ENCODE measurements around the gene ADGRV1. TPM values are rescaled to one million over a fixed set of nuclear protein-coding genes. Genes with fewer than 3 reads are reported as not detected.

ADGRV1 gene
- polyA plus RNA-seq, 3 donors: 8.4 to 12.8 (median 12.4) TPM

- no peak for DNase-seq (ENCODE audit: extremely low read depth in 1 of 11, low read depth in 9 of 11, low spot score in 4 of 11)
These were observed 585.2 kb downstream of the ADGRV1 start for GRCh38 chr5:91143840-91144239.

DNA sequence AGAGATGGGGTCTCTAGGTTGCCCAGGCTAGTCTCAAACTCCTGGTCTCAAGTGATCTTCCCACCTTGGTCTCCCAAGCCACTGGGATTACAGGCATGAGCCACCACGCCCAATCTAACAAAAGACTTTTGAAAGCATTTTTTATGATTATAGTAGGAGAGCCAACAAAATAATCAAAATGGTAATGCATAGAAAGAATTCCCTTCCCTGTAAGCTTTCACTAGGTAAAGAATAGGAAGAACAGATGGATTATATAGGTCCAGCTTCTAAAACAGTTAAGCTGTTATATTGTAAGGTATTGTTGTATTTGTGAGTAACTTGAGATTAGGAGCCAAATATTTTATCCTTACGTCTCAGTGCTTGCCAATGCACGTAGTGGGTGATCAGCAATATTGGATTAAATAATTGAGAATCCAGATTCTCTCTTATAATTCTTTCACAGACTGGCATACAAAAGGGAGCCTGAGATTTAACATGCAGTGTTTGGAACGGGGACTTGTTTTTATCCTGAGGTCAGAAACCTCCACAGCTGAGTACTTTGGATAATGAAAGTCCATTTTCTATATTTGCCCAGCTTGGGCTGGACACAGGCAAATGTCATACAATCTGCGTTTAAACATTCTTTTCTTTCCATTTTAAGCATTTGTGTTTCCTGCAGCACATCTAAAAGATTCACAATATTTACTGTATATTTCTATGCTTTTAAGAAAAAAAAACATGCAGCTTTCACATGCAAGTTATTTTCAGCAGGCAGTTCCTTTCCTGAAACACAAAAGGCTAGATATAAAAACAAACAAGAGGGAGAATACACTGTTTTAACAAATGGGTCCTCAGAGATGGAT is 586.1 kb downstream of the ADGRV1 start:
- DNase-seq (ENCODE audit: extremely low read depth in 1 of 11, low read depth in 9 of 11, low spot score in 4 of 11): no peak

DNA sequence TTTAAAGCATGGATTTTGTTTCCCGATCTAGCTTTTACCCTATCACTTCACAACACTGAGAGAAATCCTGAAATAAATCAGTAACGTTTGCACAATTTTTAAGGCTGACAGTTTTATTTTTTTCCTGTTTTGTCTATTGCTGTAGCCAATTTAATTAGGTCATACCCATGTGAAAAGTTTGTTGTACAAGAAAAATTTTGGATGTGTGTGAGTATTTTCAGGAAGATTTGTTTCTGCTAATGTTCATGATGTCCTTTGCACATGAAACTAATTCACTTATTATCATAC is 586.7 kb downstream of the ADGRV1 start:
- peak in 2 of 11 donors; percentile 23 to 29 for DNase-seq (ENCODE audit: extremely low read depth in 1 of 11, low read depth in 9 of 11, low spot score in 4 of 11)

GRCh38 chr5:91146230-91146629 is 587.6 kb downstream of the ADGRV1 start:
- DNase-seq (ENCODE audit: extremely low read depth in 1 of 11, low read depth in 9 of 11, low spot score in 4 of 11): no peak

DNA sequence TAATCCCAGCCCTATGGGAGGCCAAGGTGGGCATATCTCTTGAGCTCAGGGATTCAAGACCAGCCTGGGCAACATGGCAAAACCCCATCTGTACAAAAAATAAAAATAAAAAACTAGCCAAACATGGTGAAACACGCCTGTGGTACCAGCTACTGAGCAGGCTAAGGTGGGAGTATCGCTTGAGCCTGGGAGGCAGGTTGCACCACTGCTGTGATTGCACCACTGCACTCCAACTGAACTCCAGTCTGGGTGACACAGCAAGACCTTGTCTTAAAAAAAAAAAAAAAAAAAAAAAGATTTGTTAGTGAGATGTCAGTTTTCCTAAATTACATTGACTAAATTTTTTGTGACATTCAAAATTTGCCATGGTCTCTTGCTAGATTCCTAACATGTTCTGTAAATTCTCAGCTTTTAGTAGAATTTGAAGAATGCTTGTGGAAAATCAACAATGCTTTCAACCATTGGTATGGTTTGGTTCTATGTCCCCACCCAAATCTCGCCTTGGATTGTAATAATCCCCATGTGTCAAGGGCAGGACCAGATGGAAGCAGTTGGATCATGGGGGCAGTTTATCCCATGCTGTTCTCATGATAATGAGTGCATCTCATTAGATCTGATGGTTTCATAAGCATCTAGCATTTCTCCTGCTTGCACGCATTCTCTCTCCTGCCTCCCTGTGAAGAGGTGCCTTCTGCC is 588.5 kb downstream of the ADGRV1 start:
- DNase-seq (ENCODE audit: extremely low read depth in 1 of 11, low read depth in 9 of 11, low spot score in 4 of 11): no peak

- DNase-seq (ENCODE audit: extremely low read depth in 1 of 11, low read depth in 9 of 11, low spot score in 4 of 11): no peak
These were observed 591.6 kb downstream of the ADGRV1 start for GRCh38 chr5:91150234-91150633.

DNA sequence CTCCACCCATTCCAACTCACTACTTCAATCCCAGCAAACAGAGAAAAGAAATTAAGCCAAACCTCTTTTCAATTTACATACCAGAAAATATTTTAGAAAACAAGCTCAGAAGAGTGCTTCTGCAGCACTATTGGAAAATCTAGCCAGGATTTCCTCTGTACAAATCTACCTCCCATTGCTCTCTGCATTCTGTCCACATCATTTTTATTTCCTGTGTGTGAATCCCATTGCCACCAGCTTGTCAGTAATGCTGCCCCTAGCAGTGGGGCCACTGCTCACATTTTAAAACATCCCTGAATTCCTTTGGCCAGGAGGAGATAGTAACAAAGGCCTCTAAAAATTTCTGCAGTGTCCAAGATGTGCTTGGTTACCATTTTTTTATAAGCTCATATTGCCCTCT is 592.0 kb downstream of the ADGRV1 start:
- no peak for DNase-seq (ENCODE audit: extremely low read depth in 1 of 11, low read depth in 9 of 11, low spot score in 4 of 11)

DNA sequence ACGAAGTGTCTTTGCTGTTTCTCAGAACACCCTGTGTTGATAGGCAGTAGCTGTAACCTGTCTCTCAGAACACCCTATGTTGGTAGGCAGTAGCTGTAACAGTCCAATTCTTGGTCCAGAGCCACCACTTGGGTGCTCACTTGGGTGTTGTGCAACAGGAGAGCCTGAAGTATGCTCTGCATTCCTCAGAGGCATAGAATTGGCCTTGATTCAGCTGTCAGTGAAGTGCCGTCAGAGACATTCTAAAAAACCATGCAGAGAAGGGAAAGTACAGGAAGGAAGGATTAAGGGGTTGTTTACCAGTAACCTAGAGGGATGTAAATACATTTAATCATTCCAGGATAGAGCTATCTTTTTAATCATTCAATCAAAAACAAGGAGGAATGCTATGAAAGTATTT is 593.4 kb downstream of the ADGRV1 start:
- no peak for DNase-seq (ENCODE audit: extremely low read depth in 1 of 11, low read depth in 9 of 11, low spot score in 4 of 11)

DNA sequence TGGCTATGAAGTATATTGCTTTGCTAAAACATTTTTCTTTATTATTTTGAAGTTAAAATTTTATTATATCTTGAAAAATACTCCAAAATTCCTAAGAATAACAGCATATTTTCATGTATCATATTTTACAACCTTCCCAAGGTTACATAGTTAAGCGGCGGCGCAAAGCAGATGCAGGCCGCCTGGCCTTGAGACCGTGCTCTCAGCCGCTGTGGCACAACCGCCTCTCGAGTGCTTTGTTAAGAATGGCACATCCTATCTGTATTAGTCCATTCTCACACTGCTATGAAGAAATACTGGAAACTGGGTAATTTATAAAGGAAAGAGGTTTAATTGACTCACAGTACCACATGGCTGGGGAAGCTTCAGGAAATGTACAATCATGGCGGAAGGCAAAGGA is 595.7 kb downstream of the ADGRV1 start:
- no peak for DNase-seq (ENCODE audit: extremely low read depth in 1 of 11, low read depth in 9 of 11, low spot score in 4 of 11)

DNA sequence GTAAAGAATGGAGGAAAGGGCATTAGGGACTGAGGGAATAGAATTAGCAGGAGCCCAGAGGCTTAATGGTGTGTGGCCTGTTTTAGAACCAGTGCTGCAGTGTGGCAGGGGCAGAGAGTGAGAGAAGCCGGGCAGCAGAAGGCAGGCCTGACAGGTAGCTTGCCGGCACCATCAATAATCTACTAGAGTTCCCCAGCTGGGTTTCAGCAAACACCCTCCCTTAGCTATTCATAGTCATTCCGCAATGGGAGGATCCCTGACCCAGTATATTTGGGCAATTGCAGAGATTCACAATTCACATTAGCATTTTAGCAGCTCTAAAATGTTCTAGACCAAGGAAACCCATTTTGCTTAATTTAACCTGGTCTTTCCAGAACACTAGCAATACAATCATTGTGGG is 596.7 kb downstream of the ADGRV1 start:
- no peak for DNase-seq (ENCODE audit: extremely low read depth in 1 of 11, low read depth in 9 of 11, low spot score in 4 of 11)

DNA sequence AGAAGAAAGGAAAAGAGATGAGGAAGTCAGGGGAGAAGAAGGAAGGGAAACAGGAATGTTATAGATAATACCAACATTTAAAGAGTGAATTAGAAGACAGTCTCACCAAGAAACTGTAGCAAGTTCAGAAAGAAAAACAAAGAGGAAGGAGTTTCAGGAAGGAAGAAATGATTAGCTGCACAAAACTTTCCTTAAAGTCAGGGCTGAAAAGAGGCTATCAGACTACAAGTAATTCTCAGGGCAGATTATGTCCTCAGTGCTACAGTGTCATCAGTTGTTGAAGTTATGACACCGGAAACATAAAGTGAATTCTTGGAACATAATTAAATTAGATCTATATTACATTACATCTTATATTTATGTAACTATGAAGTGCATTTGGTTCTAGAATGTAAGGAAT is 597.6 kb downstream of the ADGRV1 start:
- DNase-seq (ENCODE audit: extremely low read depth in 1 of 11, low read depth in 9 of 11, low spot score in 4 of 11): no peak

- no peak for DNase-seq (ENCODE audit: extremely low read depth in 1 of 11, low read depth in 9 of 11, low spot score in 4 of 11)
These were observed 599.4 kb downstream of the ADGRV1 start for GRCh38 chr5:91158011-91158410.

- no peak for DNase-seq (ENCODE audit: extremely low read depth in 1 of 11, low read depth in 9 of 11, low spot score in 4 of 11)
These were observed 601.0 kb downstream of the ADGRV1 start for GRCh38 chr5:91159647-91160046.

GRCh38 chr5:91160714-91161285 is 602.2 kb downstream of the ADGRV1 start:
- no peak for DNase-seq (ENCODE audit: extremely low read depth in 1 of 11, low read depth in 9 of 11, low spot score in 4 of 11)

DNA sequence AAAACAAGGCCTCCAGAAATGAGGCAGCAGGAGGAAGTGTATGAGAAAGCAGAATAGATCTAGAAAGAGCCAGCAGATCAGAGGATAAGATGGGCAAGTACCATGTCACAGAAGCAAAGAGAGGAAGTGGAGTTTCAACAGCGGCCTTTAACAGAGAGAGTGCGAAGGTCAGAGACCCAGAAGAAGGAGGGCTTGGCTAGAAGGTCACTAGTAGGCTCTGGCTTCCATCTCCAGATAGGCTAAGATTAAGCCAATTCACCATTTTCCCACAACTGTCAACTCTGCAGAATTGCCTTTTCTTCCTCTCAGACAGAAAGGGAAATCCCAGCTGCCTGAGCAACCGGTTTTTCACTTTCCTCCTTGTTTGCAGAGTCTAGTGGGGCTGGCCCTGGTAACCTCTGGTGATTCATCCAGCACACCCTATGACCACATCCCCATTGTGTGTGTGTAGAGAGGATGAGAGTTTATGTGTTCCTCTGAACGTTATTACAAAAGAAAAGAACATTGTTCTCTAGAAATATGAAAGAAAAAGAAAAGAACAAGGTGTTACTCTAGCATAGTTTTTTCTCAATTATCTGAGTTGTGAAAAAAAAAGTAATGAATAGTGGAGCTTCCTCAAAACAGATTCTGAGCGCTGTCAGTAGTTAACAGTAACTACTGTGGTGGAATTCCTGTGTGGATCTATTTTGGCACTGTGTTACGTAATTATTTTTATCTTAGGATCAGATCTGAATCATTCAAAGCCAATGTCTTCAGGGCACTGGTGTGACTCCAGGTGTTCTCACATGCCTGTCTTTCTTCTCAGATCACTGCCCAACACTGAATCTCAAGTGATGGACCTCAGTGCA is 604.2 kb downstream of the ADGRV1 start:
- DNase-seq (ENCODE audit: extremely low read depth in 1 of 11, low read depth in 9 of 11, low spot score in 4 of 11): no peak

DNA sequence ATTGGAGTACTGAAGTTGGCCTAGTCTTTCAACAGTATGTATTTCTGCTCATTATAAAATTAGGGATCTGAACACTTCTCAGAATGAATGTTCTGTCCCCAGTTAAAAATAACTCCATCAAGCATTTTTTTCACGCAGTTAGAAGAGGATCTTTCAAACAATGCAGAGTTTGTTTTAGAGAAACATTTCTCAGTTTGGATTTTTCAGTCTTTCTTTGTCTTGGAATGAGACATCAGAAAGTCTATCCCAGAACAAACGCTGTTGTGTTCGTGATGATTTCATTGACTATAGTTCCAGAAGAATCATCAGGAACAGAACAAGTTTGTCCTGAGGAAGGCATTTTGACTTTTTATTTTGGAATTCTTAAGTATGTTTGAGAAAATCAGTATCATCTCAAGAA is 605.8 kb downstream of the ADGRV1 start:
- no peak for DNase-seq (ENCODE audit: extremely low read depth in 1 of 11, low read depth in 9 of 11, low spot score in 4 of 11)

DNA sequence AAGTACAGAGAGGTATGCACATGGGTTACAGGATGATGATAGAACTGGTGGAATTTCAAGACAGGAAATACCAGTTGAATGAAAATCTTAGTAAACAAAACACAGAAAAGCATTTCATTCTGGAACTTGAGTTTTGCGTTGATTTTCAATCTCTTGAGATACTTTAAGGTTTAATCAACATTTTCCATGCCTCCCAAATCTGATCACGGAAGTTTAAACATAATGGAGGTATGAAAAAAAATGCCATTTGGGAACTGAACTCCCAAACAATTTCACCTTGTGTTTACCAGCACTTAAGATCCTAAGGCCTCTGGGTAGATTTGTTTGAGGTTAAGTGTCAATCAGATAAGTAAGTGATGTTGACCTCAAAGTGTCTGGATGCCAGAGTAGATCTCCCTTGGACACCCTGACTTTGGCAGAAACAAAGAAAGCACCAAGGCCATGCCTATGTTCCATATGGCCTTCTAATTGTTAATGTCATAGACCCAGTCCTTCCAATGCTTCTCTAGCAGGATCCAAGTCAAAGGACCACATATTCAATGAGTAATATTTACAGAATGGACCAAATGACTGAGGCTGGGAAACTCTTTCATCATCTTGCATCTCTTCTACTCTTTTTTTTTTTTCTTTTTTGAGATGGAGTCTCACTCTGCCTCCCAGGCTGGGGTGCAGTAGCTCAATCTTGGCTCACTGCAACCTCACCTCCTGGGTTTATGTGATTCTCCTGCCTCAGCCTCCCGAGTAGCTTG is 607.6 kb downstream of the ADGRV1 start:
- DNase-seq (ENCODE audit: extremely low read depth in 1 of 11, low read depth in 9 of 11, low spot score in 4 of 11): no peak

DNA sequence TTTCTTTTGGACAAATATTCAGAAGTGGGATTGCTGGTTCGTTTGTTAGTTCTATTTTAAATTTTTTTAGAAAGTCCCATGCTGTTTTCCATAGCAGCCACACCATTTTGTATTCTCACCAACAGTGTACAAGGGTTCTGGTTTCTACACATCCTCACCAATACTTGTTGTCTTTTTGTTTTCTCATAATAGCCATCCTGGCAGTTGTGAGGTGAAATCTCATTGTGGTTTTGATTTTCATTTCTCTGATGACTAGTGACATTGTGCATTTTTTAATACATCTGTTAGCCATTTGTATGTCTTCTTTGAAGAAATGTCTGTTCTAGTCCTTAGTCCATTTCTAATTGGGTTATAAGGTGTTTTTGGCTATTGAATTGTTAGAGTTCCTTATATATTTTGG is 610.3 kb downstream of the ADGRV1 start:
- no peak for DNase-seq (ENCODE audit: extremely low read depth in 1 of 11, low read depth in 9 of 11, low spot score in 4 of 11)

GRCh38 chr5:91170266-91170665 is 611.7 kb downstream of the ADGRV1 start:
- DNase-seq (ENCODE audit: extremely low read depth in 1 of 11, low read depth in 9 of 11, low spot score in 4 of 11): no peak
